Stimulated activated CD4-positive, alpha-beta T cell treated with anti-CD3 and anti-CD28 coated beads, Interleukin-1b, Interleukin-23, amount 100 ng/mL, for 24 hours (primary cell): ENCODE measurements around the gene RPS6KA4.
"Not testable (repeated sequence)": the region's sequence is repeated elsewhere in the genome, so short reads cannot be mapped to it uniquely, and the experiment has no call there.

Source experiments
- DNase-seq, 4 experiments: peaks; one replicate each; pipeline ENCODE4 v3.0.0-alpha.2; 2020; ENCODE audit warnings: low read depth in 4 of 4, low spot score in 1 of 4

RPS6KA4 gene

DNA sequence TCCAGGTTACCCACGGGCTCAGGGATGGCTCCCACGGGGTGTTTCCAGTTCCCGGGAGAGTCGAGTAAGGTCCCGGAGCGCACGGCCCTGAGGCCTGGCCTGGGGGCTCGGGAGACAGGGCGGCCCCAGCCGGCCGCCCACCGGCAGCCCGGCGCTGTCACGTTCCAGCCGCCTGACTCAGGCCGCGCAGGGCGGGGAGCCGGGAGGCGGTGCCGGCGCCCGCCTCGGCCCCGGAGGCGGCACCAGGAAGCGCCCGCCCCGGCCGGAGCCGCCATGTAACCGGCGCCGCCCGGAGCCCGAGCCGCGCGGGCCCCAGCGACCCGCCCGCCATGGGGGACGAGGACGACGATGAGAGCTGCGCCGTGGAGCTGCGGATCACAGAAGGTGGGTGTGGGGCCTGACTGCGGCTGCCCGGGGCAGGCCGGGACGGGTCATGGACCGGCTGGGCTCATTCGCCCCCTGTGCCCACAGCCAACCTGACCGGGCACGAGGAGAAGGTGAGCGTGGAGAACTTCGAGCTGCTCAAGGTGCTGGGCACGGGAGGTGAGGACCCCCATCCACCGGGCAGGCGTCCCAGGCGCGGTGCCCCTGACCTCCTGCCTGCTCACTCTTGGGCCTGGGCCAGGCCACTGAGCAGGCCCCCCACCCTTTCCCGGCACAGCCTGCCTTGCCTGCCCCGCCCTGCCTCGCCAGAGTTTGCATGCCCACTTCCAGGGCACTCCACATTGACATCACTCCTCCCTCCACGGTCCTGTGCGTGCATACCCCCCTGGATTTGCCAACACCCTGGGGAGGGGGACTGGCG, at the start of gene RPS6KA4:
Gene RPS6KA4 (plus strand): TSS at position 256 of the 805 bp plus-strand sequence. CDS start 74 bp downstream, at position 330.
- peak in 2 of 4 experiments; percentile 37 to 60 for DNase-seq

DNA sequence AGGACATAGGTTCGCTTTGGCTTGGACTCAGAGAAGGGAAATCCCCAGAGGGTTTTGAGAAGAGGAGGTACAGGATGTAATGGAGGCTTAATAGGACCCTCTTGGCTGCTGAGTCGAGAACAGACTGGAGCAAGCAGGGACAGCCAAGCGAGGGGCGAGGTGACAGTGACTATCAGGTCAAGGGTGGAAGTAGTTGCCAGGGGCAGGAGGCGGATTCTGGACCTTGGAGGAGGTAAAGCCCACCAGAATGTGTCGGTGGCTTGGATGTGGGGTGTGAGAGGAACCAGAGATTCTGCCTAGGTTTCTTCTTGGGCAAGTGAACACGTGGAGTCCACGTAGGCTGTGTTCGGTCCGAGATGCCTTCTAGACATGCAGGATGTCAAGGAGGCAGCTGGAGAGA, 46.0 kb upstream of the RPS6KA4 start:
- DNase-seq: no peak

DNA sequence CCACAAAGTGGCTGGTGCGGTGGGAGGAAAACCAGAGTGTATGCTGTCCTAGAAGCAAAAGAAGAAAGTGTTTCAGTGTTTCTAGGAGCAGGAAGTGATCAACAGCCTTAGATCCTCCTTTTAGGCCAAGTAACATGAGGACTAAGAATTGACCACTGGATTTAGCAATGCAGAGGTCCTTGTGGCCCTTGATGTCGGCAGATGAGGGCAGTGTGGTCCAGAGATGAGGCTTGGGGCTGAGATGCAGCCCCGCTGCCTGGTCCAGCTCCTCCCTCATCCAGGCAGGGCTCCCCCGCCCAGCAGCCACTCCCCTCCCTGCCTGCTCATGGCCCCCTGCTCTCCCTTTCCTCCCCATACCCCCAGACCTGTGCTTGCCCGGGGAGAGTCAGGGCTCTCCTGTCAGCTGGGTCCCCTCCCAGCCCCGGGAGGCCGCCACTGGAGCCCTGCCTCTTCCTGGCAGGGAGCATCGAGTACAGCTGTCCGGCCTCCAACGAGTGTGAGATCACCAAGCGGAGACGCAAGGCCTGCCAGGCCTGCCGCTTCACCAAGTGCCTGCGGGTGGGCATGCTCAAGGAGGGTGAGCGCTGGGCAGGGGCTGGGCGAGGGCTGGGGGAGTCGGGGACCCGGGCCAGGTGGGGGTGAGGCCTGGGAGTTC, 45.3 kb upstream of the RPS6KA4 start:
- DNase-seq: no peak

DNA sequence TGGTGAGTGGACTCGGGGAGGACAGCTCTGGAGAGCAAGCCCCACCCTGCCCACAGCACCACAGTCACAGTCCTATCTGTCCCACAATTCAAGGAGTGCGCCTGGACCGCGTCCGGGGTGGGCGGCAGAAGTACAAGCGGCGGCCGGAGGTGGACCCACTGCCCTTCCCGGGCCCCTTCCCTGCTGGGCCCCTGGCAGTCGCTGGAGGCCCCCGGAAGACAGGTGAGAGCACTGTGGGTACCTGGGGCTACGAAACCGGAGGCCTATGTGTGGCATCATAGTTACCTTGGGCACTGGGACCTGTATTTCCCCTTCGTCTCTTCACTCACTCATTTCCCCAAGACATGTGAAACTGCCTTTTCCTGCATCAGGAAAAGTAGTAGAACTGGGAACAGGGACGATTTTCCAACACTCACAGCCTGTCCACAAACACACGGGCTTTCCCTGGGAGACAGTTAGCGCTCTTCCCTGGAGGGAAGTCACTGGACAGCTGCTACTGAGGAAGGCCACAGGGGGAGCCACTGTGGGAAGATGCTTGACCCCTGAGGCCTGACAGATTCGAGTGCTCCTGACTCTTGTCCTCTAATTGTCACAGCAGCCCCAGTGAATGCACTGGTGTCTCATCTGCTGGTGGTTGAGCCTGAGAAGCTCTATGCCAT, 44.7 kb upstream of the RPS6KA4 start:
- DNase-seq: no peak

DNA sequence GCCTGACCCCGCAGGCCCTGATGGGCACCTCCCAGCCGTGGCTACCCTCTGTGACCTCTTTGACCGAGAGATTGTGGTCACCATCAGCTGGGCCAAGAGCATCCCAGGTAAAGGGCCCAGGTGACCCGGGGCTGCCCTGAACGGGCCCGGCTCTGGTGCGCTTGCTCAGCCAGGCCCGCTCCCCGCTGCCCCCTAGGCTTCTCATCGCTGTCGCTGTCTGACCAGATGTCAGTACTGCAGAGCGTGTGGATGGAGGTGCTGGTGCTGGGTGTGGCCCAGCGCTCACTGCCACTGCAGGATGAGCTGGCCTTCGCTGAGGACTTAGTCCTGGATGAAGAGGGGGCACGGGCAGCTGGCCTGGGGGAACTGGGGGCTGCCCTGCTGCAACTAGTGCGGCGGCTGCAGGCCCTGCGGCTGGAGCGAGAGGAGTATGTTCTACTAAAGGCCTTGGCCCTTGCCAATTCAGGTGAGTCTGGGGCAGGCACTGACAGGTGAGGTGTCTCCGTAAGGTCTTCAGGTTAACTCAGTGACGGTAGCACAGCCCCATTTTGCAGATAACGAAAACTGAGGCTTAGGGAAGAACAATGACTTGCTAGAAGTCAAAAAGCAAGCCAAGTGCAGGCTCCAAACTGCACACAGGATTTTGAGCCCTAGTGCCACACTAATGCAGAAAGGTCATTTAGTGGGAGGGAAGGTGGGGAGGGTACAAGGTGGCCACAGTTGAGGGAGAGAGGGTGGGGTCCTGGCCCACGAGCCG, 44.0 kb upstream of the RPS6KA4 start:
- no peak for DNase-seq

DNA sequence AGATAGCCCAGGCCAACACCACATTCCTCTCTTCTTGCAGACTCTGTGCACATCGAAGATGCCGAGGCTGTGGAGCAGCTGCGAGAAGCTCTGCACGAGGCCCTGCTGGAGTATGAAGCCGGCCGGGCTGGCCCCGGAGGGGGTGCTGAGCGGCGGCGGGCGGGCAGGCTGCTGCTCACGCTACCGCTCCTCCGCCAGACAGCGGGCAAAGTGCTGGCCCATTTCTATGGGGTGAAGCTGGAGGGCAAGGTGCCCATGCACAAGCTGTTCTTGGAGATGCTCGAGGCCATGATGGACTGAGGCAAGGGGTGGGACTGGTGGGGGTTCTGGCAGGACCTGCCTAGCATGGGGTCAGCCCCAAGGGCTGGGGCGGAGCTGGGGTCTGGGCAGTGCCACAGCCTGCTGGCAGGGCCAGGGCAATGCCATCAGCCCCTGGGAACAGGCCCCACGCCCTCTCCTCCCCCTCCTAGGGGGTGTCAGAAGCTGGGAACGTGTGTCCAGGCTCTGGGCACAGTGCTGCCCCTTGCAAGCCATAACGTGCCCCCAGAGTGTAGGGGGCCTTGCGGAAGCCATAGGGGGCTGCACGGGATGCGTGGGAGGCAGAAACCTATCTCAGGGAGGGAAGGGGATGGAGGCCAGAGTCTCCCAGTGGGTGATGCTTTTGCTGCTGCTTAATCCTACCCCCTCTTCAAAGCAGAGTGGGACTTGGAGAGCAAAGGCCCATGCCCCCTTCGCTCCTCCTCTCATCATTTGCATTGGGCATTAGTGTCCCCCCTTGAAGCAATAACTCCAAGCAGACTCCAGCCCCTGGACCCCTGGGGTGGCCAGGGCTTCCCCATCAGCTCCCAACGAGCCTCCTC, 43.1 kb upstream of the RPS6KA4 start:
- DNase-seq: not testable (repeated sequence)

DNA sequence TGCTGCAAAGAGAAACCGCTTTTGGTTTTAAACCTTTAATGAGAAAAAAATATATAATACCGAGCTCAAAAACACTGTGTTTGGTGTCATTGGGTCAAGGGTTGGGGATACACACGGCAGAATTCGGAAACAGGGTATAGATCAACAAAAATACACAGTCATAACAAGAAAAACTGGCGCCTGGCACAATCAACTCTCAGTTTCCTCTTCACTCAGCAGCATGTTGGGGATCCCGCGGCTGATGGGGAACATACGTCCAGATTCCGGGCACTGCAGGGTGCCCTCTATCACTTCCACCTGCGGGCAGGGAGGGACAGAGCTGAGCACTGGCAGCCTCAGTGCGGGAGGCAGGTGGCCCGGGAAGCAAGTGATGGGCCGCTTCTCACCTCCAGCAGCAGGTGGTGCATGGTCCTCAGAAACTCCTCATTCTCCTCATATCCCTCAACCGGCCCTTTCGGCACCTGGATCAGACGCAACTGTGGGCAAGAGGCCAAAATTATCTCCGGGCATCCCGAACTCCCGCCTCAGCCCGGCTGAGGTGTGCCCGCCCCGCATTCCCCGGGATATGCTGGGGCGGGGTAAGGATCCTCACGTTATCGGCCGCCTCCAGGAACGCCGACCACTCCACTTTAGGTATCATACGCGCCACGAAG, 42.2 kb upstream of the RPS6KA4 start:
- no peak for DNase-seq

DNA sequence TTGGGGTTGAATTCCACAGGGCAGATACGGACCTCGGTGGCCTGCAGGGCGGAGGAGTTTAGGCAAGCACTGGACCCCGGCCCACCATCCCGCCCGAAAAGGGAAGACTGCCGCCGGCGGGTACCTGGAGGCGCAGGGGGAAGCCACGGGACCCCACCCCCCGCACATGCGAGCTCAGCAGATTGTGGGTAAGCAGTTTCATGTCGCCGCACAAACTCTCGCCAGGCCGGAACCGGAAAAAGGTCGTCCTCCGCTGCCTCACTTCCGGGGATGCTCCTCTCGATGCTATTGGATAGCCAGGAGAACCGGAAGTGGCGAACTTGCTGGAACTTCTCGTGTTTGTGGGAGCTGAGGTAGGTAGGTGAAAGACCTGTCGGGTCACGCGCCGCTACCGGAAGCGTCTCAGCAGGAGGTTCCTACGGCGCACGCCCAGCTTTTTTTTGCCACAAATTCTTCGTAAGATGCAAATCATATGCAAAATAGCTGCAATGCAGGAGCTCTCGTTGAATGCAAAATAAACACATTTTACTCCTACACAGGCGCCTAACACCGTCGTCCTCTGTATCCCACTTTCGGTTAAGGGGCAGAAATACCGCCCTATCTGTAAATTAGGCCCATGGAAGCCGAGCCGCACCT, 41.5 kb upstream of the RPS6KA4 start, which contains the start of gene TRMT112:
Gene TRMT112 (minus strand): TSS at position 235 of the 636 bp plus-strand sequence. CDS start 33 bp downstream, at position 202.
- DNase-seq: peak; percentile 78 to 96 (median 94)

DNA sequence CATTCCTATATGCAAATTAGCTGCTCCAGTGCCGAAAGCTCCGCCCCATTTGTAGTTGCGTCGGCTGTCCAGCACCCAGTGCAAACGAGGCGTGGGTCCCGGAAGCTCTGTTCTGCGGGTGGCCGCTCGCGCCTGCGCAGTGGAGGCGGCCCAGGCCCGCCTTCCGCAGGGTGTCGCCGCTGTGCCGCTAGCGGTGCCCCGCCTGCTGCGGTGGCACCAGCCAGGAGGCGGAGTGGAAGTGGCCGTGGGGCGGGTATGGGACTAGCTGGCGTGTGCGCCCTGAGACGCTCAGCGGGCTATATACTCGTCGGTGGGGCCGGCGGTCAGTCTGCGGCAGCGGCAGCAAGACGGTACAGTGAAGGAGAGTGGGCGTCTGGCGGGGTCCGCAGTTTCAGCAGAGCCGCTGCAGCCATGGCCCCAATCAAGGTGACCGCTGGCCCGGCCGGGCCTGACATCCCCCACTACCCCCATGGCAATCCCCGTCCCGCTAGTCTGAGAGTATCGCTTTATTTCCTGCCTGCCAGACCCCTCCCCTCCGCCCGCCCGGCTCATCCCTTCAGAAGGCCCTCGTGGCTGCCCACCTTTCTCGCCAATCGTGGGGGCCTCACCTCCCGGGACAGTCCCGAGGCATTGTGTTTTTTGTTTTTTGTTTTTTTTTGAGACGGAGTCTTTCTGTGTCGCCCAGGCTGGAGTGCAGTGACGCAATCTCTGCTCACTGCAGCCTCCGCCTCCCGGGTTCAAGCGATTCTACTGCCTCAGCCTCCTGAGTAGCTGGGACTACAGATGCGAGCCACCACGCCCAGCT, 40.8 kb upstream of the RPS6KA4 start, which contains the start of gene PRDX5:
Gene PRDX5 (plus strand): TSS at position 161 of the 805 bp plus-strand sequence. CDS start 95 bp downstream, at position 256.
- peak; percentile 77 to 92 (median 86) for DNase-seq

DNA sequence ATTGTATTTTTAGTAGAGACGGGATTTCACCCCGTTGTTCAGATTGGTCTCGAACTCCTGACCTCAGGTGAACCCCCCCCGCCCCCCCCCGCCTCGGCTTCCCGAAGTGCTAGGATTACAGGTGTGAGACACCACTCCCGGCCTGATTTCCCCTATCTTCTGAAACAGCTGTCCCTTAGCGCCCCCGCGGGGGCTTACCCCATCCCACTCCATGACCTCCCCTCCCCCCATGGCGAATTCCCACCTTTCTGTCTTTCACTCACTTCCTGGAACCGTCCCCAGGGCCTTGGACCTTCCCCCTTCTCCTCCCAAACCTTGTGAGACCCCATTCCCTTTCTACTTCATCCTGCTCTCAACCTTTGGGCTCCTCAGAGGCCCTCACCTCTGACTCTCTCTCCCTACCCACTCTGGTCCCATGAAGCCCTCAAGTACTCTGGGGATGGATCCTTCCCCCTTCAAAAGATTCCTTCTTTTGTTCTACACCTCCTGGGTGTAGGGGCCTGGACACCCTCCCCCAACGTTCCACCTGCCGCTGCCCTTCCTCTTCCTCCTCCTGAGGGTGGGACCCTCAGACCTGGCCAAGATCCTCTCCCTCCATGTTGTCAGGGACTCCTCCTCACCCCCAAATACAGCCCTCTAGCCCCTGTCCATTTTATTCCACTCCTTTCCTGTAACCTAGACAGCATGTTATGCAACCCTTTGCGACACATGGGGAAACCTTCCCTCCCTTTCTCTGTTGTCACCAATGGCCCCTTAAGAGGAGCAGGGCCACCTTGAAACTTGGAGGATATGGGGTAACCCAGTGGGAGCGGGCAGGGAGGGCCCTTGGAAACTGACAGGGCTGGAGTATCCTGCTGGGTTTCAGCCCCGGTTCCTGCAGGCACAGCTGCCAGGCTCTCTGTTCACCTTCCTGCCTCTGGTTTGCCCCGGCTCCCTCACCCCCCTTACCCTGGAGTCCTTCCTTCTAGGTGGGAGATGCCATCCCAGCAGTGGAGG, 39.9 kb upstream of the RPS6KA4 start:
- no peak for DNase-seq

DNA sequence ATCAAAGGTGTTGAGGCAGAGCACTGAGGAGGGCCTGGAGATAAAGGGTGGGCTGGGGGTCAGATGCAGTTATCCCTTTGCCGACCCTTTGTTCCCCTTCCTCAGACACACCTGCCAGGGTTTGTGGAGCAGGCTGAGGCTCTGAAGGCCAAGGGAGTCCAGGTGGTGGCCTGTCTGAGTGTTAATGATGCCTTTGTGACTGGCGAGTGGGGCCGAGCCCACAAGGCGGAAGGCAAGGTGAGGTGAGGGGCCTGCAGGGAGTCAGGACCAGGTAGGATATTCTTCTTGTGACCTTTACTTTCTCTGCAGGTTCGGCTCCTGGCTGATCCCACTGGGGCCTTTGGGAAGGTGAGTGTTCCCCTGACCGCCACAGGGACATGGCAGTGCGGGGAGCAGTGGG, 38.4 kb upstream of the RPS6KA4 start:
- DNase-seq: no peak

DNA sequence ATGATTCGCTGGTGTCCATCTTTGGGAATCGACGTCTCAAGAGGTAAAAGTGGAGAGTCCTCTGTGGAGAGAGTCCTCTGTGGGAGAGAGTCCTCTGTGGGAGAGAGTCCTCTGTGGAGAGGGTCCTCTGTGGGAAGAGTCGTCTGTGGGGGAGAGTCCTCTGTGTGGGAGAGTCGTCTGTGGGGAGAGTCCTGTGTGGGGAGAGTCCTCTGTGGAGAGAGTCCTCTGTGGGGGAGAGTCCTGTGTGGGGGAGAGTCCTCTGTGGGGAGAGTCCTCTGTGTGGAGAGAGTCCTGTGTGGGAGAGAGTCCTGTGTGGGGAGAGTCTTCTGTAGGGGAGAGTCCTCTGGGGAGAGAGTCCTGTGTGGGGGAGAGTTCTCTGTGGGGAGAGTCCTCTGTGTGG, 37.9 kb upstream of the RPS6KA4 start:
- DNase-seq: no peak

DNA sequence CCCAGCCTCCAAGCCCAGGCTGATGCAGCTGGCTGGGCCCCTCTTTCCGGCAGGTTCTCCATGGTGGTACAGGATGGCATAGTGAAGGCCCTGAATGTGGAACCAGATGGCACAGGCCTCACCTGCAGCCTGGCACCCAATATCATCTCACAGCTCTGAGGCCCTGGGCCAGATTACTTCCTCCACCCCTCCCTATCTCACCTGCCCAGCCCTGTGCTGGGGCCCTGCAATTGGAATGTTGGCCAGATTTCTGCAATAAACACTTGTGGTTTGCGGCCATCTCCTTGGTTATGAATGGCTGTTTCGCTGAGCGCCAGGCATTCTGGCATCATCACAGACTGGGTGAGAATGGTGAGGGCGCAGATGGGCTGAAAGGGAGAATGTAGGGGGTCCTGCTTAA, 37.4 kb upstream of the RPS6KA4 start:
- DNase-seq: no peak

DNA sequence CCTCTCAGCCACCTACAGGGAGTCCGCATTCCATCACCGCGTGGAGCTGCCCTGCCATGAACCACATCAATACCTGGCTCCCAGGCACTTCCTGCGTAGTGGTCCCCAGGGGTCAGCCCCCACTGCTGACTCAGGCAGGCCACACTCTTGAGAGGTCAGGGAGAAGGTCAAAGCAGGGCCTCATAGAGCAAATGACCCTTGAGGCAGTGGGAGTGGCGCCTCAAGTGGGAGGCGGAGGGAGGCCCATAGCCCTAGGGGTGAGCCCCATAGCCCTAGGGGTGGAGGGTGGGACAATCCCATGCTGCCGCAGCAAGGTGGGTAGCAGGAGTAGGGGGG, 36.1 kb upstream of the RPS6KA4 start:
- no peak for DNase-seq

DNA sequence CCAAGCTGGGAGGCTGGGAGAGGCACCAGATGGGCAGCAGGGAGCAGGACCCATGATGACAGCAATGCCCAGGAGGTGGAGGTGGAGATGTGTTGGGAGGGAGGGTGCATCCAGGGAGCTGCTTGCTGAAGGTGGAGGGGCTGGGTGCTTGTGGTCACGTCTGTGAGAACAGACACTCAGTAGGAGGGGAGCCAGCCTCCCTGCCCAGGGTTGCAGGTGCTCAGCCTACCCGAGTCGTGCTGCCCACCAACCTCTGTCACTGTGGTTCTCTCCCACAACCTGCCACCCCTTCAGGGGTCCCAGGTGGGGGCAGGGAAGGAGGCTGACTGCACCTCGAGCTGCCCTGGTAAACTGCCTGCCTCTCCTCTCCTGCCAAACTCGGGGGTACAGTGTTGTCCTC, 35.6 kb upstream of the RPS6KA4 start:
- no peak for DNase-seq

DNA sequence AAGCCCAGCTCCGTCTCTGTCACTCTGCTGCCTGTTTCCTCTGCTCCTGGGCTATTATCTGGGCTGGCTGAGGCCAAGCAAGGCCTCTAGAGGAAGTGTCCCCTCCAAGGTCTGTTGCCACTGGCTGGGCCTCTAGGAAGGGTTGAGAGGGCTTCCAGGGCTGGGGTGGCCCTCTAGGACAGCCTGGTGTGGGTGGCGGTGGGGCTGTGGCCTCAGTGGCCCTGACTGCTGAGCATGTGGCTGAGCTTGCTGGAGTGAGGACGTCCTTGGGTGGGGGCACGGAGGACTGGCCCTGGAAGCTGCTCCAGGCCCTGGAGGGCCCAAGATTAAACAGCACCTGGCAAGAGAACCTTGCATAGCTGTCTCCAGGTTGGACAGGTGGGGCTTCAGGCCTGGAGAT, 35.0 kb upstream of the RPS6KA4 start:
- not testable (repeated sequence) for DNase-seq
